Omental fat pad (tissue), 4 donors: ENCODE data around the gene ART3. TPM values are rescaled to one million over a fixed set of nuclear protein-coding genes. Genes with fewer than 3 reads are reported as not detected.

Source experiments
- ATAC-seq: fragments of 150-250 bp; one replicate; pipeline ENCODE4 v1.9.1; 2016; ENCODE audit warnings: mild to moderate bottlenecking, moderate library complexity; ENCODE audit not compliant: low FRiP score
- DNase-seq: peaks from one replicate; pipeline ENCODE4 v3.0.0-alpha.2; 2019; ENCODE audit warnings: low spot score
- total RNA-seq, 4 donors: library from RNA; depleted of rRNA; stranded (reverse); fragments of >200 nt; gene quantifications; one replicate each; pipeline ENCODE4 v1.1.0, GENCODE V29; 2016
- TF ChIP-seq, protein P1 (sequence below), 3 donors: fragments of 450-650 bp; IDR thresholded peaks; one replicate each; pipeline ENCODE4 v1.5.1; 2016 to 2017; ENCODE audit warnings: antibody characterized with exemption in 3 of 3, mild to moderate bottlenecking in 3 of 3, moderate library complexity in 2 of 3

ART3 gene
- total RNA-seq, 4 donors from 2014 or later, result 1.7 TPM; not detected in 3

DNA sequence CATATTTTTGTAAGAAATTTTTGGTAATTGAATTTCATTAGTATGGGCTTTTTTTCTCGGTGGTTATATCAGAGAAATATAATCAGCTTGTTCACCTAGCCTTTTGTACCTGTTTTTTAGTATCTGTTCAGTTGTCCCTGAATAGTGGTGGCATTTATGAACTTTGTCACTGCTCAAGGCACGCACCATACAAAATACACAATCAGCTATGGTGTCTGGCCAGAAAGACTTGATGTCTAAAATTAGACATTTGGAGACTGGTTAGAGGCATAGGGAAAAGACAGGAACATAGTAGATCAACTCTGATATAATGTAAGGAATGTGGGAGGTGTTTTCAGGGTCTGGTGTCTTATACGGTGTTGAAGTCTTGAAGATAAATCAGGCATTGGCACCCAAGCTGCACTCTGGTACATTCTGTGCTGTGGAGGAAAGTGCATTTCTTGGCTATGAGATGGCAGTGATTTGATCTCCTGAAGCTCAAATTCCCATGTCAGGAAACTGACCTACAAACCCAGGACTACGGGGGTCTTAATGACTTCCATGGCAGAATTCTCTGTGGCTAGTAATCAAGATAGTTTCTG, 3.6 kb downstream of the ART3 start:
- DNase-seq (no peak), ATAC-seq (no peak)
- TF ChIP-seq, protein P1, sequence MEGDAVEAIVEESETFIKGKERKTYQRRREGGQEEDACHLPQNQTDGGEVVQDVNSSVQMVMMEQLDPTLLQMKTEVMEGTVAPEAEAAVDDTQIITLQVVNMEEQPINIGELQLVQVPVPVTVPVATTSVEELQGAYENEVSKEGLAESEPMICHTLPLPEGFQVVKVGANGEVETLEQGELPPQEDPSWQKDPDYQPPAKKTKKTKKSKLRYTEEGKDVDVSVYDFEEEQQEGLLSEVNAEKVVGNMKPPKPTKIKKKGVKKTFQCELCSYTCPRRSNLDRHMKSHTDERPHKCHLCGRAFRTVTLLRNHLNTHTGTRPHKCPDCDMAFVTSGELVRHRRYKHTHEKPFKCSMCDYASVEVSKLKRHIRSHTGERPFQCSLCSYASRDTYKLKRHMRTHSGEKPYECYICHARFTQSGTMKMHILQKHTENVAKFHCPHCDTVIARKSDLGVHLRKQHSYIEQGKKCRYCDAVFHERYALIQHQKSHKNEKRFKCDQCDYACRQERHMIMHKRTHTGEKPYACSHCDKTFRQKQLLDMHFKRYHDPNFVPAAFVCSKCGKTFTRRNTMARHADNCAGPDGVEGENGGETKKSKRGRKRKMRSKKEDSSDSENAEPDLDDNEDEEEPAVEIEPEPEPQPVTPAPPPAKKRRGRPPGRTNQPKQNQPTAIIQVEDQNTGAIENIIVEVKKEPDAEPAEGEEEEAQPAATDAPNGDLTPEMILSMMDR (IDR thresholded peaks at IDR 0.05), result no peak

DNA sequence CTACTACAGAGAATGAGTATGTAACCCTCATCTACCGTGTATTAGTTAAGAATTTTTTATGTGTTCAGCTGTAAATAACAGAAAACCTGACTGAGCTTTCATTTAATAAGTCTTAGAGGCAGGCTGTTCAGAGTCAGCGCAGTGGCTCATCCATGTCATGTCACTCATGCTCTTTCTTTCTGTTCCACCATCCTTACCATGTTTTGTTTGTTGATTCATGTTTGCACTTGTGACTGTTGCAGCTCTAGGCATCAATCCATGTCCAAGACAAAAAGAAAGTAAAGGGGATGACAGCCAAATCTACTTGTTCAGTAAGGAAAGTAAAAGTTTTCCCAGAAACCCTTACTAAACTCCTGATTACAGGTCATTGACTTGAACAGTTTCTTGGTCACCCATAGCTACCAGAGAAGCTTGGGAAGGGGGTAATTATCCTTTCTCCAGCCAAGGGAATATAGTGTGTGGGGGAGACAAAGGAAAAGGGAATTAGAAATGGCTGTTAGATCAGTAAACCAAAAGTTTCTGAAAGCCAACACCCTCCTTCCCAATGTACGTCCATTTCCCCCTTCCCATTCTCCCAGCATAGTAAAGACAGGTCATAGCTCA, 9.0 kb downstream of the ART3 start:
- ATAC-seq, result no peak
- TF ChIP-seq, protein P1 (IDR thresholded peaks at IDR 0.05), result no peak
- no peak for DNase-seq

DNA sequence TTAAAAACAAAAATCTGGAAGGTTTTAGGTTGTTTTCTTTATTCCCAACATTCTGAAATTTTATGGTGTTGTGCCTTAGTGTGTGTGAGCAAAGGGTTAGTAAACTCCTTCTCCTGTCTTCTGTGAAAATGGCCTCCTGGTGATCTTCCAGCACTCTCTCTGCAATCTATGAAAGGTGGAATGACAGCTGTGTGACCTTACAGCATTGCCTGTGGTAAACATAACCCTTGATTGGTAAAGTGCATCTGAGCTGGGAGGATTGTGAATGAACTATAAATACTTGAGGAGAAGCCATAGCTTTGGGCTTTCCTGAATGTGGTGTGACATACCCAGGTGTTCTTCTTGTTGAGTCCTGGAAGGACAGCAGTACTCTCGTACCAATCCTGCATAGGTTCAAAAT, 10.0 kb downstream of the ART3 start:
- no peak for DNase-seq
- TF ChIP-seq, protein P1 (IDR thresholded peaks at IDR 0.05), result no peak
- no peak for ATAC-seq

DNA sequence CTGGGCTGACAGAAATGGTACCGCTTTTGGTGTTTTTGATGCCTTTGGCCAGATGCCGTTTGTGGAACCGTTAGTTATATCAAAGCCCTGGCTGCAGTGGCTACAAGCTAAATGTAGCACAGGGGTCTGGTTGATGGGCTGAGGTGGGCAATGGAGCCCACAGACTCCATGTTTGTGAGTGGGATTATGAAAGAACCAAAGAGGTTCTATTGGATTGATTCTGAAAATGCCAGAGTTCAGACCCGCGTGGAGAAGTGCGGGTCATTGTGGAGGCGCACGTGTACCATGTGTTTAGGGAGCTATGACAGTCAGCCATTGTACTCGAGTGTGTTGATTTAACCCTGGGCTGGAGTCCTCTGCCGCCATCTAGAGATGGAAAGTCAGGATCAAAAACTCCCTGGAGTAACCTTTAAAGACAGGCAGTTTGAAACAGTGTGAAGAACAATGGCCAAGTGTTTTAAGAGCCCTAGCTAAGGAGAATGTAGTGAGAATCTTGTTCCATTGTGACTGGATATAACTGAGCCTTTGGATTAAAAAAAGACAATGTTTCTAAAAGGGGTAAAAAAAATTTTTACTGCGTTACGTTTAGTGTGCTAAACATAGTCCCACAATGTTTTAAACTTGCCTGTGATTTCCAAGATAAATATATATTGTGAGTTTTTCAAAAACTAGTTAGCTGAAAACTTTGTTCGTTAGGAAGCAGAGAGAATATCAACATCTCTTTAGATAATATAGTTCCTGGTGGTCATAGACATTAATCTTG, 12.7 kb downstream of the ART3 start:
- TF ChIP-seq, protein P1 (IDR thresholded peaks at IDR 0.05), result no peak
- DNase-seq, result no peak
- no peak for ATAC-seq

DNA sequence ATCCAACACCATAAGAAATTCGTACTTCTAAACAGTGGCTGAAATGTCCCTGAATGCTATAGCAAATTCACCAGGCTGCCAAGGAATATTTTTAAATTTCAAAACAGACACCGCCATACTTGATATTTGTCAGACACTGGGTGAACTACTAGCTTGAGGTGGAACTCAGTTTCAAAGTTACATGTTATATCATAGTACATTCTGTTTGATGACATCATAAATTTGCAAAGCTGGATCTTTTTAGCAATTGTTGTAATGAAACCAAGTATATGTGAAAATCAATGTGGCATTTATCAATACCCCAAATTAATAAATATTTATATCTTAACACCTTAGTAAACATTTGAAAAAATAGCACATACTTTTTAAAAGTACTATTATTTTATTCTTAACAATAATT, 14.2 kb downstream of the ART3 start:
- no peak for ATAC-seq
- TF ChIP-seq, protein P1 (IDR thresholded peaks at IDR 0.05), result no peak
- DNase-seq, result no peak

DNA sequence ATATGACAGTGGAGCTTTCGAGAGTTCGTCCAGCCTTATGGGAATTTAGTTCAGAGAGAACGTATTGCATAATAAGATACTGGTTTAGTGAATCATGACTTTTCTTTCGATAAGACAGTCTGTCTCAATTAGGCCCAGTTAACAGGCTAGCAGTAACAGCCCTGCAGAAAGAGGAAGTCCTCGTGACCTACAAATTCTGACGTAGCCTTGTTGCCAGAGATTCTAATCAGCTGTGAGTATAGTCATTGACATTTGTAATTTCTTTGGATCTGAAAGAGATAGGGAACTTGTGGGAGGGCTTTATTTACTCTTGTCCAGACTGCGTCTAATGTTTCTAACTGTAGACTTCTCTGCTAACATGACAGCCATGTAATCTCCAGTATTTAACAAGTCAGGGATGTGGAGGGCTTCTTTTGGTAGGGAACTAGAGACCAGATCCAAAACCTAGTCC, 15.8 kb downstream of the ART3 start:
- TF ChIP-seq, protein P1 (IDR thresholded peaks at IDR 0.05), result no peak
- DNase-seq (no peak), ATAC-seq (peak; percentile 91)
